ENCODE measurements around the gene CYP39A1. TPM values are rescaled to one million over a fixed set of nuclear protein-coding genes. Genes with fewer than 3 reads are reported as not detected.

The CYP39A1 gene
- total and polyA plus RNA-seq, 9 donors, result 9.0 to 22.9 (median 15.0) TPM

GRCh38 chr6:46526607-46527006 is 126.0 kb downstream of the CYP39A1 start:
- no peak for DNase-seq
- no peaks in the 10 kb centered on the region for H3K36me3 ChIP-seq
- peaks cover 4% of the 10 kb centered on the region for H3K4me1 ChIP-seq (ENCODE audit: insufficient read depth)
- intact Hi-C loops (cut with DNase I), result no loop called here
- WGBS, 3 donors, result 89 to 98% (median 94%) methylated on average over 2 of the region's 2 CpGs
- no peak overlapping the region for H3K4me3 ChIP-seq
- TF ChIP-seq POLR2A (IDR thresholded peaks at IDR 0.05) (no peak), EP300 (IDR thresholded peaks at IDR 0.05) (no peak), CTCF (IDR thresholded peaks at IDR 0.05) (no peak)
- H3K27ac ChIP-seq, result no peak overlapping the region
- no peaks in the 10 kb centered on the region for H3K27me3 ChIP-seq
- no peaks in the 10 kb centered on the region for H3K9me3 ChIP-seq

- Histone ChIP-seq H3K9me3 (no peaks in the 10 kb centered on the region), H3K27me3 (no peaks in the 10 kb centered on the region), H3K27ac (no peak overlapping the region), H3K4me3 (no peak overlapping the region), H3K4me1 (ENCODE audit: insufficient read depth) (peaks cover 4% of the 10 kb centered on the region), H3K36me3 (no peaks in the 10 kb centered on the region)
- no peak for DNase-seq
- no peak for TF ChIP-seq EP300 (IDR thresholded peaks at IDR 0.05)
- TF ChIP-seq CTCF (IDR thresholded peaks at IDR 0.05), result no peak
- no peak for TF ChIP-seq POLR2A (IDR thresholded peaks at IDR 0.05)
- intact Hi-C loops (cut with DNase I), result no loop called here
These were observed 127.0 kb downstream of the CYP39A1 start for GRCh38 chr6:46525583-46525982.

- Histone ChIP-seq H3K9me3 (no peaks in the 10 kb centered on the region), H3K4me1 (ENCODE audit: insufficient read depth) (peaks cover 5% of the 10 kb centered on the region), H3K4me3 (no peak overlapping the region), H3K27ac (no peak overlapping the region), H3K27me3 (no peaks in the 10 kb centered on the region), H3K36me3 (no peaks in the 10 kb centered on the region)
- intact Hi-C loops (cut with DNase I), result no loop called here
- TF ChIP-seq CTCF (IDR thresholded peaks at IDR 0.05), result no peak
- no peak for TF ChIP-seq POLR2A (IDR thresholded peaks at IDR 0.05)
- TF ChIP-seq EP300 (IDR thresholded peaks at IDR 0.05), result no peak
- no peak for DNase-seq
These were observed 131.1 kb downstream of the CYP39A1 start for GRCh38 chr6:46521464-46521971.

GRCh38 chr6:46517202-46517601 is 135.4 kb downstream of the CYP39A1 start:
- H3K27me3 ChIP-seq, result no peaks in the 10 kb centered on the region
- H3K4me1 ChIP-seq (ENCODE audit: insufficient read depth), result peaks cover 6% of the 10 kb centered on the region
- no peaks in the 10 kb centered on the region for H3K9me3 ChIP-seq
- DNase-seq, result no peak
- no peak overlapping the region for H3K4me3 ChIP-seq
- TF ChIP-seq CTCF (IDR thresholded peaks at IDR 0.05), result no peak
- TF ChIP-seq EP300 (IDR thresholded peaks at IDR 0.05), result no peak
- TF ChIP-seq POLR2A (IDR thresholded peaks at IDR 0.05), result no peak
- intact Hi-C loops (cut with DNase I), result no loop called here
- no peaks in the 10 kb centered on the region for H3K36me3 ChIP-seq
- H3K27ac ChIP-seq, result no peak overlapping the region

GRCh38 chr6:46513533-46513932 is 139.1 kb downstream of the CYP39A1 start:
- Histone ChIP-seq H3K4me3 (no peak overlapping the region), H3K36me3 (no peaks in the 10 kb centered on the region), H3K27ac (no peak overlapping the region), H3K9me3 (no peaks in the 10 kb centered on the region), H3K4me1 (ENCODE audit: insufficient read depth) (peaks cover 20% of the 10 kb centered on the region), H3K27me3 (no peaks in the 10 kb centered on the region)
- intact Hi-C loops (cut with DNase I), result no loop called here
- TF ChIP-seq EP300 (IDR thresholded peaks at IDR 0.05) (no peak), POLR2A (IDR thresholded peaks at IDR 0.05) (no peak), CTCF (IDR thresholded peaks at IDR 0.05) (no peak)
- no peak for DNase-seq
- 70 to 79% (median 74%) methylated on average over 2 of the region's 2 CpGs for WGBS, 3 donors
